Measurements from ENCODE around the gene SPATA16. TPM values are rescaled to one million over a fixed set of nuclear protein-coding genes. Genes with fewer than 3 reads are reported as not detected.
A peak's percentile ranks its signal among the peaks of the same experiment; 100 is the strongest.
"Not testable (repeated sequence)": the region's sequence is repeated elsewhere in the genome, so short reads cannot be mapped to it uniquely, and the experiment has no call there.

The SPATA16 gene
- total RNA-seq, 1 donor from 2014 or later = not detected

- ATAC-seq = peak; percentile 74
- intact Hi-C loops (cut with DNase I) = no loop called here
- no peak for DNase-seq (ENCODE audit: low spot score)
Observed at GRCh38 chr3:173066044-173067004, 74.7 kb downstream of the SPATA16 start.

DNA sequence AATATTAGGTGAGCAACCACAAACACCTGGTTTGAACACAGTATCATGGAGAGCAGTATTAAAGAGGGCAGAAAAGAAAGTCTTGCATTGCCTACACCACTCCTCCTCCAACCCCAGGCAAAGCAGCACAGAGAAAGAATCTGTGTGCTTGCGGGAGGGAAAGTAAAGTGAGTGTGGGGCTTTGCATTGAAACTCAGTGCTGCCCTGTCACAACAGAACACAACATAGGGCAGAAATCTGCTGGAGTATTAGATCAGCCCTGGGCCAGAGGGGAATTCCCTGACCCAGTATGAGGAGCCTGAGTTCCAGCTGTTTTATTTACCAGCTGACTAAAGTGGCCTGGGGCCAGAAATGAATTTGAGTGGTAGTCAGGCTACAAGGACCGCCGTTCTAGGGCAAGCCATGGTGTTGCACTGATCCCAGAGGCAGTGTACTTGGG is 75.5 kb downstream of the SPATA16 start:
- ATAC-seq (peak; percentile 52), DNase-seq (ENCODE audit: low spot score) (no peak)
- intact Hi-C loops (cut with DNase I) = no loop called here

GRCh38 chr3:173064631-173065030 is 76.4 kb downstream of the SPATA16 start:
- DNase-seq (ENCODE audit: low spot score) (no peak), ATAC-seq (no peak)
- intact Hi-C loops (cut with DNase I) = no loop called here

DNA sequence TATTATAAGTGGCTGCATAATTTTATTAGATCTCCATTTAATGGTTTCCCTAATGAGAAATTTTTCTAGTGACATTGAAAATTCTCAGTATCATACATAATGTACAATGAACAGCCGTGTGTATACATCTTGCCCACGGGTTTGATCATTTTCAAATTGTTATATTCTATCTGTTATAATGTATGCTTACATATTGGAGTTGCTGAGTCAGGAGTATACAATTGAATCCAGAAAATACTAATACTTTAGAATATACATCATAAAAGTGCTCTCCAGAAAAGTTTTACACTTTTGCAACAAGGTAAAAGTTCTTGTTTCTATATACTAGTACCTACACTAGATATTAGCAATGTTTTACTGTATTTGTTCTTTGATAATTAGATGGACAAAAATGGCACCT is 82.8 kb downstream of the SPATA16 start:
- no peak for ATAC-seq
- DNase-seq (ENCODE audit: low spot score) = no peak
- intact Hi-C loops (cut with DNase I) = no loop called here

GRCh38 chr3:173055228-173055933 is 85.7 kb downstream of the SPATA16 start:
- no peak for ATAC-seq
- intact Hi-C loops (cut with DNase I) = no loop called here

GRCh38 chr3:173049360-173049759 is 91.7 kb downstream of the SPATA16 start:
- DNase-seq (ENCODE audit: low spot score) (no peak), ATAC-seq (no peak)
- intact Hi-C loops (cut with DNase I) = no loop called here

More at GRCh38 chr3:173055228-173055933, 85.7 kb downstream of the SPATA16 start:
- DNase-seq (ENCODE audit: low spot score) = no peak

GRCh38 chr3:173045770-173046382 is 95.2 kb downstream of the SPATA16 start:
- DNase-seq (ENCODE audit: low spot score) (no peak), ATAC-seq (no peak)
- intact Hi-C loops (cut with DNase I) = no loop called here

DNA sequence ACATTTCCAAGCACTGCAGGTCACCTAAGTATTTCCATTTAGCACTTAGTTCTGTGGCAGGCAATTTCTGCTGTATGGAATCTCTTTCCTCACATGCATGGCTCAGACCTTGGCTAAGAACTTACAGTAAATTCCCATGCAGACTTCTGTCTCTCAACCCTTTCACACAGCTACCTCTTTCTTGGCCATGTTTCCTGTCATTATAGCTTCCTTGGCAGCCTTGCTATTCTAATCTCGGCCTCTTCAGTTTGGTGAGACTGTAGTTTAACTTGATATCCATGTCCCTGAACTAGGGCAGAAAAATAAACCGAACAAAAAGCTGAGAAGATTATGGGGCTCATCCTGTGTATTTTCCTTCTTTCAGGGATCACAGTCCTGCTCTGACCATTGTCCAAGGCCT is 96.0 kb downstream of the SPATA16 start:
- no peak for DNase-seq (ENCODE audit: low spot score)
- intact Hi-C loops (cut with DNase I) = no loop called here
- ATAC-seq = no peak

GRCh38 chr3:173043757-173044156 is 97.3 kb downstream of the SPATA16 start:
- intact Hi-C loops (cut with DNase I) = no loop called here
- ATAC-seq = no peak
- DNase-seq (ENCODE audit: low spot score) = no peak

GRCh38 chr3:173038484-173038871 is 102.6 kb downstream of the SPATA16 start:
- ATAC-seq (no peak), DNase-seq (ENCODE audit: low spot score) (no peak)
- intact Hi-C loops (cut with DNase I) = no loop called here

GRCh38 chr3:173037840-173038483 is 103.1 kb downstream of the SPATA16 start:
- ATAC-seq (no peak), DNase-seq (ENCODE audit: low spot score) (no peak)
- intact Hi-C loops (cut with DNase I) = no loop called here

DNA sequence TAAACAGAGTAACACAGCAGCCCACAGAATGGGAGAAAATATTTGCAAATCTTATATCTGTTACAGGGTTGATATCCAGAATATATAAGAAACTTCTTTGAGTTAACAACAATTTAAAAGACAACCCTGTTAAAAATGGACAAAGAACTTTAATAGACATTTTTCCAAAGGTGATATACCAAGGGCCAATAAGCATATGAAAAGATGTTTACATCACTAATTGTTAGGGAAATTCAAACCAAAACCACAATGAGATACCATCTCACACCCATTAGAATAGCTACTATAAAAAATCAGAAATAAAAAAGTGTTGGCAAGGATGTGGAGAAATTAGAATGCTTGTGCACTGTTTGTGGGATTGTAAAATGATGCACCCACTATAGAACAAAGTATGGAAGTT is 110.8 kb downstream of the SPATA16 start:
- no peak for DNase-seq (ENCODE audit: low spot score)
- intact Hi-C loops (cut with DNase I) = no loop called here
- ATAC-seq = no peak

DNA sequence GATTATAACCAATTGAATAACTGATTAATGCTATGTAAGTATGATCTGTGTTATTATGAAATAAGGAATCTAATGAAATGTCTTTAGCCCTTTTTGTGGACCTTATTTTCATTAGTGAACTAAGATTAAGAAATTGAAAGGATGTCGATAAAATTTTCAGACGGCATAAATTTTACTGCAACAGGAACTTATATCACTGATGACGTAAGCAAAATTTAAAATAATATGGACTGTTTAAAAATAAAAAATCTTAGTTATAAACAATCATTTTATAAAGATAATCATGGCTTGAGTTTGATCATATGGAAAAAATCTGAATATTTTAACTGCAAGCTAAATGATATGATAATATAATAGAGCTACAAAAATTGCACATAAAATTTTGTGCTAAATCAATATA is 112.7 kb downstream of the SPATA16 start:
- no peak for DNase-seq (ENCODE audit: low spot score)
- ATAC-seq = no peak
- intact Hi-C loops (cut with DNase I) = no loop called here

GRCh38 chr3:173027429-173027828 is 113.6 kb downstream of the SPATA16 start:
- intact Hi-C loops (cut with DNase I) = no loop called here
- DNase-seq (ENCODE audit: low spot score) = no peak
- no peak for ATAC-seq

DNA sequence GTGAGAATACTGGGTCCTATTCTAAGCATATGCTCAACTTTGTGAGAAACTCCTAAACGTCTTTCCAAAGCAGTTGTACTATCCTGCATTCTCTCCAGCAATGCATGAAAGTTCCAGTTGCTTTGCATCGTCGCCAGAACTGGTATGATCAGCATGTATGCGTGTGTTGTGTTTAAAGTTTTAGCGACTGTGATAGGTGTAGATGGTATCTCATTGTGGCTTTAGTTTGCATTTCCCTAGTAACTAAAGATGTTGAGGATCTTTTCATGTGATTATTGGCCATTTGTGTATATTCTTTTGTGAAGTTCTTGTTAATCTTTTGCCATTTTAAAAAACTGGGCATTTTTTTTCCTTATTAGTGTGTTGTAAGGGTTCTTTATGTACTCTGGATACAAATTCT is 115.1 kb downstream of the SPATA16 start:
- ATAC-seq = no peak

DNA sequence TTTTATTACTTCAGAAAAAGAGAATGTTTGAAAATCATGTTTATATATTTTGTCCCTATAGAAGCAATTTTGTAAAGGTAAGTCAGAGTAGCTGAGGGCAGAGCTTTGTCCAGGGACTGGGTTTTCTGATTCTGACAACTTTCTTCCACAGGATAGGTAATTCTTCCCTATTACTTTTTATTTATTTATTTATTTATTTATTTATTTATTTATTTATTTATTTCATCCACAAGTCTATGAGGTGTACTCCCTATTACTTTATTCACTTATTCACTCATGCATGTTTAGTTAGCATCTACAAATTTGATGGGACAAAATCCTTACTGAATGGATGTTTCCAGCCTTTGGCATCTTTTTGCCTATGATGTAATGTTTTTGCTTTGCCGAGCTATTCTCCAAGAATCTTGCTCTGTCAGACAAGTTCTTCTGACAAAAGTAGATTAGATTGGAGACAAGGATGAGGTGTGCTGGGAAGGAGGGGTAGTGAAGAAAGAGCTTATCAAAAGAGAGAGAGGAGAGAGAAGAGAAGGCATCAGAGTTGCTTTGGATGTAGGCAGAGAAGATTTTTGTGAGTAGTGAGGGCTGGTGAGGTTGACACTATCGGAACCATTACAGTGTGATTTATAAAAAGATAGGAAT is 119.4 kb downstream of the SPATA16 start:
- intact Hi-C loops (cut with DNase I) = no loop called here
- no peak for ATAC-seq
- no peak for DNase-seq (ENCODE audit: low spot score)

More for the DNA sequence above, 115.1 kb downstream of the SPATA16 start:
- intact Hi-C loops (cut with DNase I) = no loop called here
- DNase-seq (ENCODE audit: low spot score) = no peak

GRCh38 chr3:173020128-173020527 is 120.9 kb downstream of the SPATA16 start:
- ATAC-seq; intact Hi-C loops (cut with DNase I): not testable (repeated sequence)

DNA sequence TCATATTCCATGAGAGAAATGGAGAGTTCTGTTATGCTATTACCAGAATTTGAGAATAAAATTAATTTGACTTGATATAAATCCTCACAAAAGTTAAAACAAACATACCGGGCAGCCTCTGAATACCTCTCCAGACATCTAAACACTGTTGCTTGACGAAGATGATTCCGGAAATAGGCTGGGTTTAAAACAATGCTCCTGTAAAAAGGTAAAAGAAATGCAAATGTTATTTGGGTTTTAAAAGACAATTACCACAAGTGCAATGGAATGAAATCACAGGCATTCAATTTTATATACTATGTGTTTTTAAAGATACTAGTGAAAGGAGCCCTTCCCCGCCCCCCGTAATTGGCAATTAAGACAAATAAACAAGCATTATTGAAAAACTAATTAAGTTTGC is 121.7 kb downstream of the SPATA16 start:
- ATAC-seq = no peak
- intact Hi-C loops (cut with DNase I) = no loop called here

More at GRCh38 chr3:173020128-173020527, 120.9 kb downstream of the SPATA16 start:
- DNase-seq (ENCODE audit: low spot score) = not testable (repeated sequence)

DNA sequence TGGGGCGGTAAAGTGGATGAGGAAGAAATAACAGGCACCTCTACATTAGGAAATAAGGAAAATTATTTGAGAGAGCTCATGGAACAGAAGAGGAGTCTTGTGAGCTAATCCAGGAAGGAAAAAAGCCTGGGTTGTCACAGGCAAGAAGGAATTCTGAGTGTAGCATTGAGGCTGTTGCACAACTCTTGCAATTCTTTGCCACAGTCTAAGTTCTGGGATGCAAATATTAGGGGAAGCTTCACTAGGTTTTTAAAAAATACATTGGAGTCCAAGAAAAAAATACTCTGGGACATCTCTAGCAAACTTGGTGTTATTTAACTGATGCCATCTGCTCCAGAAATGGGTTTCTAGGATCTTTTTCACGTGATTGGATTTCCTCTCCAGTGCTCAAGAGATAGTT is 122.3 kb downstream of the SPATA16 start:
- intact Hi-C loops (cut with DNase I) = no loop called here
- ATAC-seq (no peak), DNase-seq (ENCODE audit: low spot score) (no peak)

More for the DNA sequence above, 121.7 kb downstream of the SPATA16 start:
- no peak for DNase-seq (ENCODE audit: low spot score)

All from sciatic nerve (tissue), 2 donors.